Measurements from ENCODE around the gene IL36RN.

DNA sequence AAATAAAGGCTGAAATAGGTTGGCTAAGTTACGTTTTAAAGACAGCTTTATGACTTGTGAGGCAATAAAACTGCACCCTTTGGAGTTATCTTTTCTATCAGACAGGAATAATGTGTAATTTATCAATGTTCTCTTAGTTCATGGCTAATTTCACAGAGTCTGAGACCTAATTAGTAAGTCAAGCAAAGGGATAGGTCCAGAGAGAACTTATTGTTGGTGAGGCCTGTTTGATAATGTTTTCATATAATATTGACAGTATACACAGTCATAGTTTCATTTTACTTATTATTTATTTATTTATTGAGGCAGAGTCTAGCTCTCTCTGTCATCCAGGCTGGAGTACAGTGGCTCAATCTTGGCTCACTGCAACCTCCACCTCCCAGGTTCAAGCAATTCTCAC is 1.9 kb upstream of the IL36RN start:
- TF ChIP-seq PRPF4 (IDR thresholded peaks at IDR 0.05; ENCODE audit: low read depth, low read length, poor library complexity, severe bottlenecking) (no peak), SMARCE1 (IDR thresholded peaks at IDR 0.05; ENCODE audit: borderline replicate concordance) (no peak), SP1 (IDR thresholded peaks at IDR 0.05) (no peak), SP1 (CRISPR knock-in tag; IDR thresholded peaks at IDR 0.05) (no peak), CAMTA2 (CRISPR knock-in tag; IDR thresholded peaks at IDR 0.05; ENCODE audit: borderline replicate concordance) (no peak), NFE2 (CRISPR knock-in tag; IDR thresholded peaks at IDR 0.05) (no peak), GTF2F1 (IDR thresholded peaks at IDR 0.05; ENCODE audit: low read length) (no peak)
- TF ChIP-seq, protein P1, sequence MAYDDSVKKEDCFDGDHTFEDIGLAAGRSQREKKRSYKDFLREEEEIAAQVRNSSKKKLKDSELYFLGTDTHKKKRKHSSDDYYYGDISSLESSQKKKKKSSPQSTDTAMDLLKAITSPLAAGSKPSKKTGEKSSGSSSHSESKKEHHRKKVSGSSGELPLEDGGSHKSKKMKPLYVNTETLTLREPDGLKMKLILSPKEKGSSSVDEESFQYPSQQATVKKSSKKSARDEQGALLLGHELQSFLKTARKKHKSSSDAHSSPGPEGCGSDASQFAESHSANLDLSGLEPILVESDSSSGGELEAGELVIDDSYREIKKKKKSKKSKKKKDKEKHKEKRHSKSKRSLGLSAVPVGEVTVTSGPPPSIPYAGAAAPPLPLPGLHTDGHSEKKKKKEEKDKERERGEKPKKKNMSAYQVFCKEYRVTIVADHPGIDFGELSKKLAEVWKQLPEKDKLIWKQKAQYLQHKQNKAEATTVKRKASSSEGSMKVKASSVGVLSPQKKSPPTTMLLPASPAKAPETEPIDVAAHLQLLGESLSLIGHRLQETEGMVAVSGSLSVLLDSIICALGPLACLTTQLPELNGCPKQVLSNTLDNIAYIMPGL (CRISPR knock-in tag; IDR thresholded peaks at IDR 0.05; ENCODE audit: borderline replicate concordance in 1 of 2, low read depth in 1 of 2), result no peak

Data from HepG2 (cell line).